SK-N-SH (cell line): ENCODE results near the gene HAGHL. TPM values are rescaled to one million over a fixed set of nuclear protein-coding genes. Genes with fewer than 3 reads are reported as not detected.

Source experiments
- CTCF ChIA-PET: fragments of 300-600, 350-600 bp; formaldehyde crosslinking; extraction: SDS; loops from one replicate; lab custom pipeline; 2021; lab: Yijun Ruan, JAX
- POLR2A ChIA-PET: fragments of 350-600 bp; sonication (Branson Sonifier 250); formaldehyde crosslinking; extraction: SDS; loops from one replicate; lab custom pipeline; 2020; ENCODE audit warnings: antibody characterized with exemption, inconsistent platforms; lab: Yijun Ruan, JAX
- DNase-seq: peaks from one replicate; pipeline ENCODE4 v3.0.0; 2012
- H2AFZ ChIP-seq: fragments of 200-600 bp; sonication (generic); 2 replicates; pipeline ENCODE4 v1.8.1; 2016; ENCODE audit warnings: antibody characterized with exemption, mild to moderate bottlenecking, low read depth
- H3F3A ChIP-seq: fragments of 200-600 bp; sonication (generic); replicated peaks from 2 replicates; pipeline ENCODE3; 2016; ENCODE audit warnings: antibody characterized with exemption, mild to moderate bottlenecking; ENCODE audit not compliant: insufficient read depth
- H3K27ac ChIP-seq, 2 experiments: fragments of 200-500 bp in 1 of 2; fragments of 200-600 bp in 1 of 2; sonication (Bioruptor generic) in 1 of 2; sonication (generic), shearing (Covaris generic) in 1 of 2; 2 replicates each; pipeline versions ENCODE4 v1.5.1 to v1.6.1; 2014 to 2016; ENCODE audit warnings: low read depth in 2 of 2, inconsistent platforms in 1 of 2, low read length in 1 of 2, mild to moderate bottlenecking in 1 of 2, mixed read lengths in 1 of 2
- H3K27me3 ChIP-seq: fragments of 200-600 bp; sonication (generic), shearing (Covaris generic); 2 replicates; pipeline ENCODE4 v1.6.1; 2016; ENCODE audit warnings: mixed run types; ENCODE audit not compliant: insufficient read depth
- H3K36me3 ChIP-seq, 2 experiments: fragments of 200-500 bp in 1 of 2; fragments of 200-600 bp in 1 of 2; sonication (Bioruptor generic) in 1 of 2; sonication (generic) in 1 of 2; replicated peaks in 1 of 2; 2 replicates each; pipeline versions ENCODE3 to v1.5.1; 2014 to 2016; ENCODE audit warnings: low read length in 1 of 2, mild to moderate bottlenecking in 1 of 2; ENCODE audit not compliant: insufficient read depth in 2 of 2, control insufficient read depth in 1 of 2
- H3K4me1 ChIP-seq, 2 experiments: fragments of 200-500 bp in 1 of 2; fragments of 200-600 bp in 1 of 2; sonication (Bioruptor generic) in 1 of 2; sonication (generic), shearing (Covaris generic) in 1 of 2; 2 replicates each; pipeline versions ENCODE4 v1.5.1 to v1.6.1; 2014 to 2016; ENCODE audit warnings: low read depth in 1 of 2, low read length in 1 of 2, mixed run types in 1 of 2; ENCODE audit not compliant: insufficient read depth in 2 of 2, control insufficient read depth in 1 of 2
- H3K4me2 ChIP-seq: fragments of 200-600 bp; sonication (generic), shearing (Covaris generic); 2 replicates; pipeline ENCODE4 v1.6.1; 2017; ENCODE audit warnings: mixed run types
- H3K4me3 ChIP-seq, 2 experiments: fragments of 200-500 bp in 1 of 2; fragments of 200-600 bp in 1 of 2; sonication (Bioruptor generic) in 1 of 2; sonication (generic), shearing (Covaris generic) in 1 of 2; 2 replicates each; pipeline versions ENCODE4 v1.5.1 to v1.8.1; 2014 to 2016; ENCODE audit warnings: low read depth in 2 of 2, inconsistent platforms in 1 of 2, low read length in 1 of 2, mild to moderate bottlenecking in 1 of 2, mixed read lengths in 1 of 2, moderate library complexity in 1 of 2
- H3K79me2 ChIP-seq: fragments of 200-600 bp; sonication (generic); 2 replicates; pipeline ENCODE4 v1.8.1; 2017; ENCODE audit warnings: mild to moderate bottlenecking; ENCODE audit not compliant: insufficient read depth
- H3K9ac ChIP-seq: fragments of 200-600 bp; sonication (generic); 2 replicates; pipeline ENCODE4 v1.6.1; 2017; ENCODE audit warnings: mixed run types
- H3K9me2 ChIP-seq: fragments of 200-600 bp; sonication (generic); 2 replicates; pipeline ENCODE4 v1.6.1; 2017; ENCODE audit warnings: mixed run types
- H3K9me3 ChIP-seq: fragments of 200-600 bp; sonication (generic); 2 replicates; pipeline ENCODE4 v1.6.1; 2017; ENCODE audit warnings: mixed run types, mild to moderate bottlenecking, moderate library complexity
- H4K20me1 ChIP-seq: fragments of 200-600 bp; sonication (generic); 2 replicates; pipeline ENCODE4 v1.6.1; 2017; ENCODE audit warnings: mild to moderate bottlenecking, mixed run types; ENCODE audit not compliant: insufficient read depth
- FOXM1 ChIP-seq: IDR thresholded peaks from 2 replicates; pipeline ENCODE4 v1.4.0; 2012; ENCODE audit warnings: low read depth, mild to moderate bottlenecking
- GABPA ChIP-seq: IDR thresholded peaks from 2 replicates; pipeline ENCODE4 v1.4.0; 2012; ENCODE audit warnings: low read depth, mild to moderate bottlenecking
- JUND ChIP-seq: IDR thresholded peaks from 2 replicates; pipeline ENCODE4 v1.4.0; 2012
- POLR2AphosphoS5 ChIP-seq: IDR thresholded peaks from 2 replicates; pipeline ENCODE4 v1.6.1; 2012; ENCODE audit warnings: low read depth, low read length
- RFX5 ChIP-seq: IDR thresholded peaks from 2 replicates; pipeline ENCODE4 v1.6.1; 2012; ENCODE audit warnings: mild to moderate bottlenecking, improper control_type of control experiment, low read length
- RXRA ChIP-seq: IDR thresholded peaks from 2 replicates; pipeline ENCODE4 v1.4.0; 2012; ENCODE audit warnings: low read depth, mild to moderate bottlenecking, borderline replicate concordance
- SMC3 ChIP-seq: IDR thresholded peaks from 2 replicates; pipeline ENCODE4 v1.6.1; 2012; ENCODE audit warnings: low read depth, low read length, improper control_type of control experiment
- TCF12 ChIP-seq: IDR thresholded peaks from 2 replicates; pipeline ENCODE4 v1.4.0; 2012
- YY1 ChIP-seq: IDR thresholded peaks from 2 replicates; pipeline ENCODE4 v1.4.0; 2012; ENCODE audit warnings: low read depth, mild to moderate bottlenecking
- WGBS: methylation state at CpG from one replicate; pipeline ENCODE4 v1.1.6; 2017; ENCODE audit warnings: low lambda C conversion rate; 5-methylcytosine and 5-hydroxymethylcytosine counted together
- polyA plus RNA-seq, 3 experiments: library from polyadenylated mRNA; depleted of rRNA; stranded (reverse); fragments of >200 nt; gene quantifications; 2 replicates each; pipeline ENCODE4 v1.2.3, GENCODE V29; 2012
- TF ChIP-seq, protein P1 (sequence below): fragments of 150-350 bp; IDR thresholded peaks from 2 replicates; pipeline ENCODE4 v1.6.1; 2017; ENCODE audit warnings: antibody characterized with exemption, low read length, low read depth, borderline replicate concordance
- TF ChIP-seq, protein P2 (sequence below): IDR thresholded peaks from 2 replicates; pipeline ENCODE4 v1.4.0; 2012; ENCODE audit warnings: low read depth, borderline replicate concordance
- TF ChIP-seq, protein P3 (sequence below): IDR thresholded peaks from 2 replicates; pipeline ENCODE4 v1.4.0; 2012; ENCODE audit warnings: low read depth

The HAGHL gene
- polyA plus RNA-seq, 1 of the 3 experiments (the other 2 are of a cell fraction): 65.5 TPM

DNA sequence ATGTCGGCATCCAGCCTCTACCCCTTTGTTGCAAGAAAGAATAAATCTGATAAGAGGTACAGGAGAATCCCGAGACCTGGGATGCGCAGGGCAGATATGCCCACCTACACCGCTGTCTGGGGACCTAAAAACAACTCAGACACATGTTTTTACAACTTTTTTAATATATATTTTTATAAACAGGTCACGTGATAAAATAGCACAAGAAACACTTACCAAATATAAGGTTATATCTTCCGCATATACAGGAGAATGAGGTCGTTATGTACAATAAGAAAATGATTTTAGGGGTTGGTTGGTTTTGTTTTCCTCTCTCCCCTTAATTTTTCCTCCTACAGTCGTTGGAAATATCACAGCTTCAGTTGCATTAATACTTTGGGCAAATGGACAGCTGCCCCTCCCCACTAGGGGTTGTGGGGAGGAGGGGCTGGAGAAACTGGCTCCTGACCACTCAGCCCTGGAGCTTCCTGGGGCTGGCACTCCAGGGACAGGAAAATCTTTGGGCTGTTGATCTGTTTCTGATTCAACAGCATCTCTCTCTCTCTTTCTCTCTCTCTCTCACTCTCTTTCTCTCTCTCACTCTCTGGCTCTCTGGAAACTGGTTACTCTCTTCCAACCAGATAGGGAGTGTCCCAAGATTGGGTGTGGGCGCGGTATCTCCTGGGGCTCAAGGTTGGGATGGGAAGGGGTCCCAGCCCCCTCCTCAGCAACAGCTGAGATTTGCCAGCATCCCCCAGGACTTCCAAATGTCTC lies 34.4 kb upstream of the HAGHL start (continued):
- TF ChIP-seq POLR2AphosphoS5 (no peak), FOXM1 (no peak), TCF12 (no peak), YY1 (no peak)
- TF ChIP-seq, protein P1, sequence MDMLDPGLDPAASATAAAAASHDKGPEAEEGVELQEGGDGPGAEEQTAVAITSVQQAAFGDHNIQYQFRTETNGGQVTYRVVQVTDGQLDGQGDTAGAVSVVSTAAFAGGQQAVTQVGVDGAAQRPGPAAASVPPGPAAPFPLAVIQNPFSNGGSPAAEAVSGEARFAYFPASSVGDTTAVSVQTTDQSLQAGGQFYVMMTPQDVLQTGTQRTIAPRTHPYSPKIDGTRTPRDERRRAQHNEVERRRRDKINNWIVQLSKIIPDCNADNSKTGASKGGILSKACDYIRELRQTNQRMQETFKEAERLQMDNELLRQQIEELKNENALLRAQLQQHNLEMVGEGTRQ: no peak

DNA sequence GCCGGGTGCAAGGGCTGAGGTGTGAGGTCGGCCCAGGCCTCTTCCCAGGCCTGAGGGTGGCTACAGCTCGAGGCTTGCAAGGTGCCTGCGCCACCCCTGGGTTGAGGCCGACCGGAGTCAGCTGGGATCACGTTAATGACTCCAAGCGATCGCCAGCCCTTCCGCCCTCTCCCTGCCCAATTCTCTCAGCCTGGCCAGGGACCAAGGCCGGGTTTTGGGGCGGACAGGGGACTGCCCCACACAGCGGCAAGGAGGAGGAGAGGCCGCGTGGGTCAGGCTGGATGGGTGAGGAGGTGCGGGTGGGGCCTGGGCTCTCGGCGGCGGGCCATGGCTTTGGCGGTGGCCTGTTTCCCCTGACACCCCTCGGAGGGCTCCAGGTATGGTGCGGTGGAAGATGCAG lies 33.5 kb upstream of the HAGHL start:
- ChIA-PET CTCF (no interaction called here), POLR2A (no interaction called here)
- no peak overlapping the region for H3K4me2 ChIP-seq
- no peaks in the 10 kb centered on the region; the same call in 1 of the 2 replicates for H4K20me1 ChIP-seq
- 90% methylated on average over 11 of the region's 22 CpGs for WGBS
- no peaks in the 10 kb centered on the region for H3K9me2 ChIP-seq
- TF ChIP-seq, protein P2, sequence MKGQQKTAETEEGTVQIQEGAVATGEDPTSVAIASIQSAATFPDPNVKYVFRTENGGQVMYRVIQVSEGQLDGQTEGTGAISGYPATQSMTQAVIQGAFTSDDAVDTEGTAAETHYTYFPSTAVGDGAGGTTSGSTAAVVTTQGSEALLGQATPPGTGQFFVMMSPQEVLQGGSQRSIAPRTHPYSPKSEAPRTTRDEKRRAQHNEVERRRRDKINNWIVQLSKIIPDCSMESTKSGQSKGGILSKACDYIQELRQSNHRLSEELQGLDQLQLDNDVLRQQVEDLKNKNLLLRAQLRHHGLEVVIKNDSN: no peak
- no peak for TF ChIP-seq FOXM1
- no peak for TF ChIP-seq YY1
- TF ChIP-seq, protein P1: no peak
- TF ChIP-seq, protein P3, sequence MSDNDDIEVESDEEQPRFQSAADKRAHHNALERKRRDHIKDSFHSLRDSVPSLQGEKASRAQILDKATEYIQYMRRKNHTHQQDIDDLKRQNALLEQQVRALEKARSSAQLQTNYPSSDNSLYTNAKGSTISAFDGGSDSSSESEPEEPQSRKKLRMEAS: no peak
- no peak for TF ChIP-seq JUND
- peaks cover 9 to 13% of the 10 kb centered on the region in 2 experiments; a peak in 2 of 4 replicates for H3K4me1 ChIP-seq
- peaks cover 20% of the 10 kb centered on the region for H3F3A ChIP-seq
- no peak overlapping the region for H3K9ac ChIP-seq
- no peak overlapping the region for H3K4me3 ChIP-seq
- peaks cover 0 to 2% of the 10 kb centered on the region in 2 experiments for H3K36me3 ChIP-seq
- H2AFZ ChIP-seq: no peak overlapping the region
- no peak overlapping the region for H3K27ac ChIP-seq
- peaks cover 15% of the 10 kb centered on the region; the same call in 1 of the 2 replicates for H3K79me2 ChIP-seq
- DNase-seq: no peak
- H3K9me3 ChIP-seq: no peaks in the 10 kb centered on the region
- H3K27me3 ChIP-seq: no peaks in the 10 kb centered on the region

DNA sequence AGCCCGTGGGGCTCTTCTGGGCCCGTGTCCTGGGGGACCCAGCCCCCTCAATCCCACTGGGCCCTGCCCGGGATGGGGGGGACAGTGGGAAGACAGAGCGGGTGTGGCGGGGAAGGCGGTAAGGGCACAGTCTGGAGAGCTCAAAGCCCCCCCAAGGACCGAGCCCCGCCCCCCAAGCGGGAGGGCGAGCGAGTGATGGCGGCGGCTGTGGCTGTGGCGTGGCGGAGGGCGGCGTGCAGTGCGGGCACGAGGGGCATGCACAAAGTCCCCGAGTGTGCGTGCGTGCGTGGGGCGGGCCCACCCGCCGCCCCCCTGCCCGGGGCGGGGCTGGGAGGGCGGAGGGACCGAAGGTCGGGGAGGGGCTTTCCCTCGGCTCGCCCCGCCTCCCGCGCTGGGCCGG lies 33.1 kb upstream of the HAGHL start:
- Histone ChIP-seq H3K27me3 (no peaks in the 10 kb centered on the region), H2AFZ (no peak overlapping the region), H3K9me3 (no peaks in the 10 kb centered on the region), H3K4me1 (peaks cover 9 to 11% of the 10 kb centered on the region in 2 experiments; a peak in 2 of 4 replicates), H3F3A (peaks cover 20% of the 10 kb centered on the region), H3K4me3 (no peak overlapping the region), H3K4me2 (no peak overlapping the region), H3K9ac (no peak overlapping the region), H3K36me3 (peaks cover 0 to 2% of the 10 kb centered on the region in 2 experiments), H3K9me2 (no peaks in the 10 kb centered on the region), H3K27ac (no peak overlapping the region), H4K20me1 (peaks cover under 1% of the 10 kb centered on the region; the same call in 1 of the 2 replicates), H3K79me2 (peaks cover 18% of the 10 kb centered on the region; the same call in 1 of the 2 replicates)
- WGBS: 96% methylated on average over 18 of the region's 37 CpGs
- CTCF ChIA-PET: no interaction called here
- DNase-seq: no peak
- POLR2A ChIA-PET: no interaction called here
- TF ChIP-seq GABPA: no peak
- TF ChIP-seq RFX5: no peak
- TF ChIP-seq SMC3: no peak
- no peak for TF ChIP-seq RXRA
